ENCODE data around the gene HGS. TPM values are rescaled to one million over a fixed set of nuclear protein-coding genes. Genes with fewer than 3 reads are reported as not detected.

Gene HGS
- polyA plus RNA-seq, 1 donor from 2014 or later: 81.1 TPM

DNA sequence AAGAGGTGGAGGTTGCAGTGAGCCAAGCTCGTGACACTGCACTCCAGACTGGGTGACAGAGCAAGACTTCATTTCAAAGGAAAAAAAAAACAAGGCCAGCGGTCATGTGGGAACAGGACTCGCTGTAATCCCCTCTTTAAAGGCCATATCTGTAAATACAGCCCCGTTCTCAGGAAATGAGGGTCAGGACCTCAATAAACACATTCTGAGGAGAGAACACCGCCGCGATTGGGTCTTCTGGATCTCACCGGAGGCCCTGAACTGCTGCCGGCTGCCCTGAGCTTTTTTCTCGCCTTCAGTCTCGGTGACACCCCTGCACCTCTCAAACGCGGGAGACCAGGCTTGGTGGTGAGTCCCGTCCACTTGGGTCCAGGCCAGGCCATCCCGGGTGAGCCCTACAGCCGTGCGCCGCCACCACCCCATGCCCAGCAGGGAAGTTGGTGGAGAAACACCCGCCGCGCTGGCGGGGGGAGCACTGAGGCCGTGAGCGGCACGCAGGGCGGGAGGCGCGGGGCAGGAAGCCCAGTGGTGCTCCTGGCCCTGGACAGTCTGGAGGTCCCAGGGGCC, 56.7 kb downstream of the HGS start:
- Histone ChIP-seq H3K9me3 (ENCODE audit: low read length) (no peaks in the 10 kb centered on the region), H3K27me3 (ENCODE audit: insufficient read depth, low read depth, low read length) (no peaks in the 10 kb centered on the region), H3K9ac (ENCODE audit: low read length) (no peak overlapping the region), H3K79me2 (replicated peaks; ENCODE audit: insufficient read depth, low read length) (no peaks in the 10 kb centered on the region), H3F3A (ENCODE audit: insufficient read depth, low read length, poor library complexity, severe bottlenecking) (no peaks in the 10 kb centered on the region), H3K27ac (ENCODE audit: low read length) (no peak overlapping the region), H3K36me3 (ENCODE audit: insufficient read depth, low read length) (no peaks in the 10 kb centered on the region), H2AFZ (ENCODE audit: low read depth, low read length) (no peak overlapping the region), H3K4me3 (ENCODE audit: low read length) (no peak overlapping the region), H3K9me2 (ENCODE audit: insufficient read depth, low read length) (no peaks in the 10 kb centered on the region), H3K4me2 (ENCODE audit: low read length) (no peak overlapping the region), H4K20me1 (ENCODE audit: insufficient read depth) (no peaks in the 10 kb centered on the region)
- TF ChIP-seq SMC3 (conservative IDR thresholded peaks at IDR 0.05; ENCODE audit: poor library complexity) (no peak), TAF1 (IDR thresholded peaks at IDR 0.05; ENCODE audit: low read depth) (no peak), MXI1 (conservative IDR thresholded peaks at IDR 0.05; ENCODE audit: poor library complexity, severe bottlenecking) (no peak), EZH2 (IDR thresholded peaks at IDR 0.05; ENCODE audit: borderline replicate concordance, insufficient read depth, low read length, poor library complexity, severe bottlenecking) (no peak), POLR2AphosphoS5 (IDR thresholded peaks at IDR 0.05) (no peak)
- TF ChIP-seq, protein P1, sequence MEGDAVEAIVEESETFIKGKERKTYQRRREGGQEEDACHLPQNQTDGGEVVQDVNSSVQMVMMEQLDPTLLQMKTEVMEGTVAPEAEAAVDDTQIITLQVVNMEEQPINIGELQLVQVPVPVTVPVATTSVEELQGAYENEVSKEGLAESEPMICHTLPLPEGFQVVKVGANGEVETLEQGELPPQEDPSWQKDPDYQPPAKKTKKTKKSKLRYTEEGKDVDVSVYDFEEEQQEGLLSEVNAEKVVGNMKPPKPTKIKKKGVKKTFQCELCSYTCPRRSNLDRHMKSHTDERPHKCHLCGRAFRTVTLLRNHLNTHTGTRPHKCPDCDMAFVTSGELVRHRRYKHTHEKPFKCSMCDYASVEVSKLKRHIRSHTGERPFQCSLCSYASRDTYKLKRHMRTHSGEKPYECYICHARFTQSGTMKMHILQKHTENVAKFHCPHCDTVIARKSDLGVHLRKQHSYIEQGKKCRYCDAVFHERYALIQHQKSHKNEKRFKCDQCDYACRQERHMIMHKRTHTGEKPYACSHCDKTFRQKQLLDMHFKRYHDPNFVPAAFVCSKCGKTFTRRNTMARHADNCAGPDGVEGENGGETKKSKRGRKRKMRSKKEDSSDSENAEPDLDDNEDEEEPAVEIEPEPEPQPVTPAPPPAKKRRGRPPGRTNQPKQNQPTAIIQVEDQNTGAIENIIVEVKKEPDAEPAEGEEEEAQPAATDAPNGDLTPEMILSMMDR (IDR thresholded peaks at IDR 0.05; ENCODE audit: poor library complexity, severe bottlenecking): no peak
- TF ChIP-seq, protein P2, sequence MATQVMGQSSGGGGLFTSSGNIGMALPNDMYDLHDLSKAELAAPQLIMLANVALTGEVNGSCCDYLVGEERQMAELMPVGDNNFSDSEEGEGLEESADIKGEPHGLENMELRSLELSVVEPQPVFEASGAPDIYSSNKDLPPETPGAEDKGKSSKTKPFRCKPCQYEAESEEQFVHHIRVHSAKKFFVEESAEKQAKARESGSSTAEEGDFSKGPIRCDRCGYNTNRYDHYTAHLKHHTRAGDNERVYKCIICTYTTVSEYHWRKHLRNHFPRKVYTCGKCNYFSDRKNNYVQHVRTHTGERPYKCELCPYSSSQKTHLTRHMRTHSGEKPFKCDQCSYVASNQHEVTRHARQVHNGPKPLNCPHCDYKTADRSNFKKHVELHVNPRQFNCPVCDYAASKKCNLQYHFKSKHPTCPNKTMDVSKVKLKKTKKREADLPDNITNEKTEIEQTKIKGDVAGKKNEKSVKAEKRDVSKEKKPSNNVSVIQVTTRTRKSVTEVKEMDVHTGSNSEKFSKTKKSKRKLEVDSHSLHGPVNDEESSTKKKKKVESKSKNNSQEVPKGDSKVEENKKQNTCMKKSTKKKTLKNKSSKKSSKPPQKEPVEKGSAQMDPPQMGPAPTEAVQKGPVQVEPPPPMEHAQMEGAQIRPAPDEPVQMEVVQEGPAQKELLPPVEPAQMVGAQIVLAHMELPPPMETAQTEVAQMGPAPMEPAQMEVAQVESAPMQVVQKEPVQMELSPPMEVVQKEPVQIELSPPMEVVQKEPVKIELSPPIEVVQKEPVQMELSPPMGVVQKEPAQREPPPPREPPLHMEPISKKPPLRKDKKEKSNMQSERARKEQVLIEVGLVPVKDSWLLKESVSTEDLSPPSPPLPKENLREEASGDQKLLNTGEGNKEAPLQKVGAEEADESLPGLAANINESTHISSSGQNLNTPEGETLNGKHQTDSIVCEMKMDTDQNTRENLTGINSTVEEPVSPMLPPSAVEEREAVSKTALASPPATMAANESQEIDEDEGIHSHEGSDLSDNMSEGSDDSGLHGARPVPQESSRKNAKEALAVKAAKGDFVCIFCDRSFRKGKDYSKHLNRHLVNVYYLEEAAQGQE (IDR thresholded peaks at IDR 0.05; ENCODE audit: borderline replicate concordance): no peak

DNA sequence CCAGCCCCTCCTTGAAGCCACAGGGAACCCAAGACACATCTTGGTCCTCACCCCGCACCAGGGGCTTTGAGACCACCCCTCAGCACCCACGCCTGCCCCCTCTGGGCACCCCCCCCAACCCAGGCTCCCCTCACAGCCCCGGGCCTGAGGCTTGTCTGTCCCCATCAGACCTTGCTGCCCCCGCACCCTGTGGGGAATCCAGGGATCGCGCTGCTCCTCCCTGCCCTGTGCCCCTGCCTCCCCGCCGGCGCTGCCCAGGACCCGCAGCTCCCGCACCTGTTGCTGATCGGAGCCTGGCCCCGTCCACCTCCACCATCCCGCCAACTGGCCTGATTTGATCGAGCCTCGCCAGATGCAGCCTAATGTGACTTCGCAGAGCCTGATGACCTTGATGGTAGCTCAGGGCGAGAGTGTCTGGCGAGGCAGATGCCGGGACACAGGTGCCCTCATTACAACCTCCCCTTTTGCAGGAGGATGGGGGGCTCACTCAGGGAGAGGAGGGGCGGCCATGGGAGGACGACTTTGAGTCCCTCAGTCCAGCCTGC, 57.3 kb downstream of the HGS start:
- Histone ChIP-seq H3K4me3 (ENCODE audit: low read length) (no peak overlapping the region), H4K20me1 (ENCODE audit: insufficient read depth) (no peaks in the 10 kb centered on the region), H3K9me3 (ENCODE audit: low read length) (no peaks in the 10 kb centered on the region), H3K9ac (ENCODE audit: low read length) (no peak overlapping the region), H3K27me3 (ENCODE audit: insufficient read depth, low read depth, low read length) (no peaks in the 10 kb centered on the region), H3K9me2 (ENCODE audit: insufficient read depth, low read length) (no peaks in the 10 kb centered on the region), H3K27ac (ENCODE audit: low read length) (no peak overlapping the region), H3F3A (ENCODE audit: insufficient read depth, low read length, poor library complexity, severe bottlenecking) (no peaks in the 10 kb centered on the region), H3K79me2 (replicated peaks; ENCODE audit: insufficient read depth, low read length) (no peaks in the 10 kb centered on the region), H3K36me3 (ENCODE audit: insufficient read depth, low read length) (no peaks in the 10 kb centered on the region), H2AFZ (ENCODE audit: low read depth, low read length) (no peak overlapping the region), H3K4me2 (ENCODE audit: low read length) (no peak overlapping the region)
- TF ChIP-seq RAD21 (conservative IDR thresholded peaks at IDR 0.05) (no peak), TAF1 (IDR thresholded peaks at IDR 0.05; ENCODE audit: low read depth) (no peak), POLR2AphosphoS5 (IDR thresholded peaks at IDR 0.05) (no peak), MXI1 (conservative IDR thresholded peaks at IDR 0.05; ENCODE audit: poor library complexity, severe bottlenecking) (no peak), EZH2 (IDR thresholded peaks at IDR 0.05; ENCODE audit: borderline replicate concordance, insufficient read depth, low read length, poor library complexity, severe bottlenecking) (no peak), EP300 (conservative IDR thresholded peaks at IDR 0.05; ENCODE audit: poor library complexity, severe bottlenecking) (no peak), SMC3 (conservative IDR thresholded peaks at IDR 0.05; ENCODE audit: poor library complexity) (no peak)
- TF ChIP-seq, protein P1 (IDR thresholded peaks at IDR 0.05; ENCODE audit: poor library complexity, severe bottlenecking): no peak
- TF ChIP-seq, protein P2 (IDR thresholded peaks at IDR 0.05; ENCODE audit: borderline replicate concordance): no peak
